ENCODE measurements around the gene SLC12A7. TPM values are rescaled to one million over a fixed set of nuclear protein-coding genes. Genes with fewer than 3 reads are reported as not detected.
A peak's percentile ranks its signal among the peaks of the same experiment; 100 is the strongest.

SLC12A7 gene
- total RNA-seq, 2 donors from 2014 or later, result 58.9 to 61.6 TPM

- no peak overlapping the region for H3K27ac Mint-ChIP-seq
- no peak for TF ChIP-seq CTCF (conservative IDR thresholded peaks at IDR 0.05)
Measured at GRCh38 chr5:1141834-1142233, 30.0 kb upstream of the SLC12A7 start.

GRCh38 chr5:1140818-1141189 lies 28.9 kb upstream of the SLC12A7 start:
- DNase-seq, result no peak
- no peak for TF ChIP-seq CTCF (conservative IDR thresholded peaks at IDR 0.05)
- Mint-ChIP-seq H3K36me3 (ENCODE audit: low read depth) (no peaks in the 10 kb centered on the region), H3K4me3 (no peak overlapping the region), H3K27ac (no peak overlapping the region), H3K27me3 (ENCODE audit: insufficient read depth) (no peaks in the 10 kb centered on the region), H3K4me1 (peaks cover 15% of the 10 kb centered on the region), H3K9me3 (no peaks in the 10 kb centered on the region)
- H3K4me1 ChIP-seq (ENCODE audit: control insufficient read depth, insufficient read depth, low read length), result peaks cover 7% of the 10 kb centered on the region
- no peak overlapping the region for H3K27ac ChIP-seq (ENCODE audit: low read depth, low read length)
- 93 to 97% methylated on average over 10 to 15 of the region's 15 CpGs for WGBS, 2 experiments (ENCODE audit: insufficient coverage in 1 of 2, insufficient read length in 1 of 2)
- H3K36me3 ChIP-seq (ENCODE audit: control insufficient read depth, insufficient read depth, low read length), result no peaks in the 10 kb centered on the region
- no peak overlapping the region for H3K4me3 ChIP-seq (ENCODE audit: low read length)
- H3K9me3 ChIP-seq (ENCODE audit: control insufficient read depth, low read length), result no peaks in the 10 kb centered on the region
- no peak overlapping the region for H3K9ac ChIP-seq (ENCODE audit: extremely low read depth, low read length, poor library complexity, severe bottlenecking)
- H3K27me3 ChIP-seq (ENCODE audit: control insufficient read depth, insufficient read depth, low read length, poor library complexity, severe bottlenecking), result no peaks in the 10 kb centered on the region

More at GRCh38 chr5:1141834-1142233, 30.0 kb upstream of the SLC12A7 start:
- H3K4me3 ChIP-seq (ENCODE audit: low read length), result no peak overlapping the region
- H3K4me3 Mint-ChIP-seq, result no peak overlapping the region
- peaks cover 23% of the 10 kb centered on the region for H3K4me1 Mint-ChIP-seq
- H3K27me3 Mint-ChIP-seq (ENCODE audit: insufficient read depth), result no peaks in the 10 kb centered on the region
- peaks cover 17% of the 10 kb centered on the region for H3K4me1 ChIP-seq (ENCODE audit: control insufficient read depth, insufficient read depth, low read length)
- no peaks in the 10 kb centered on the region for H3K27me3 ChIP-seq (ENCODE audit: control insufficient read depth, insufficient read depth, low read length, poor library complexity, severe bottlenecking)
- no peaks in the 10 kb centered on the region for H3K9me3 Mint-ChIP-seq
- no peak for DNase-seq
- no peaks in the 10 kb centered on the region for H3K36me3 ChIP-seq (ENCODE audit: control insufficient read depth, insufficient read depth, low read length)
- no peak overlapping the region for H3K9ac ChIP-seq (ENCODE audit: extremely low read depth, low read length, poor library complexity, severe bottlenecking)
- no peaks in the 10 kb centered on the region for H3K9me3 ChIP-seq (ENCODE audit: control insufficient read depth, low read length)
- 72 to 73% methylated on average over 5 of the region's 6 CpGs for WGBS, 2 experiments (ENCODE audit: insufficient coverage in 1 of 2, insufficient read length in 1 of 2)
- no peak overlapping the region for H3K27ac ChIP-seq (ENCODE audit: low read depth, low read length)
- H3K36me3 Mint-ChIP-seq (ENCODE audit: low read depth), result no peaks in the 10 kb centered on the region

GRCh38 chr5:1140171-1140817 lies 28.4 kb upstream of the SLC12A7 start:
- Mint-ChIP-seq H3K27me3 (ENCODE audit: insufficient read depth) (no peaks in the 10 kb centered on the region), H3K27ac (no peak overlapping the region), H3K4me1 (peaks cover 12% of the 10 kb centered on the region), H3K4me3 (no peak overlapping the region), H3K9me3 (no peaks in the 10 kb centered on the region), H3K36me3 (ENCODE audit: low read depth) (no peaks in the 10 kb centered on the region)
- H3K9ac ChIP-seq (ENCODE audit: extremely low read depth, low read length, poor library complexity, severe bottlenecking), result no peak overlapping the region
- WGBS, 2 experiments (ENCODE audit: insufficient coverage in 1 of 2, insufficient read length in 1 of 2), result 75 to 85% methylated on average over 12 to 23 of the region's 23 CpGs
- H3K9me3 ChIP-seq (ENCODE audit: control insufficient read depth, low read length), result no peaks in the 10 kb centered on the region
- TF ChIP-seq CTCF (conservative IDR thresholded peaks at IDR 0.05), result peak; percentile 67
- peaks cover 4% of the 10 kb centered on the region for H3K4me1 ChIP-seq (ENCODE audit: control insufficient read depth, insufficient read depth, low read length)
- H3K27ac ChIP-seq (ENCODE audit: low read depth, low read length), result no peak overlapping the region
- no peak overlapping the region for H3K4me3 ChIP-seq (ENCODE audit: low read length)
- H3K27me3 ChIP-seq (ENCODE audit: control insufficient read depth, insufficient read depth, low read length, poor library complexity, severe bottlenecking), result no peaks in the 10 kb centered on the region
- no peaks in the 10 kb centered on the region for H3K36me3 ChIP-seq (ENCODE audit: control insufficient read depth, insufficient read depth, low read length)
- peak; percentile 71 for DNase-seq

Measured in endodermal cell (in vitro differentiated cells).